K562 (cell line): ENCODE measurements around the gene HOXC12. TPM values are rescaled to one million over a fixed set of nuclear protein-coding genes. Genes with fewer than 3 reads are reported as not detected.

Source experiments
- ASH1L ChIP-seq: fragments of 450-650 bp; IDR thresholded peaks from 2 replicates; pipeline ENCODE4 v1.6.1; 2018; ENCODE audit warnings: borderline replicate concordance, mild to moderate bottlenecking, low read depth; ENCODE audit not compliant: partially characterized antibody
- BCOR ChIP-seq: fragments of 450-650 bp; IDR thresholded peaks from 2 replicates; pipeline ENCODE4 v1.6.1; 2016
- FIP1L1 ChIP-seq: fragments of 200-400 bp; formaldehyde crosslinking; IDR thresholded peaks from 2 replicates; pipeline ENCODE4 v1.6.1; 2018; ENCODE audit warnings: mild to moderate bottlenecking, low read depth, low read length; ENCODE audit not compliant: poor library complexity, severe bottlenecking
- HCFC1 ChIP-seq: IDR thresholded peaks from 2 replicates; pipeline ENCODE4 v1.6.1; 2012; ENCODE audit warnings: low read depth, low read length, improper control_type of control experiment
- HDAC8 ChIP-seq: fragments of 450-650 bp; IDR thresholded peaks from 2 replicates; pipeline ENCODE4 v1.6.1; 2016; ENCODE audit warnings: mild to moderate bottlenecking, missing genetic modification characterization, moderate library complexity, missing compliant biosample characterization
- MCM3 ChIP-seq: fragments of 450-650 bp; IDR thresholded peaks from 2 replicates; pipeline ENCODE4 v1.6.1; 2016
- PML ChIP-seq: IDR thresholded peaks from 2 replicates; pipeline ENCODE4 v1.6.1; 2012; ENCODE audit warnings: low read length, inconsistent platforms
- PTBP1 ChIP-seq: fragments of 200-400 bp; formaldehyde crosslinking; IDR thresholded peaks from 2 replicates; pipeline ENCODE4 v1.6.1; 2017; ENCODE audit warnings: low read depth, low read length
- RFX1 ChIP-seq: fragments of 450-650 bp; IDR thresholded peaks from 2 replicates; pipeline ENCODE4 v1.6.1; 2016; ENCODE audit warnings: mild to moderate bottlenecking, moderate library complexity
- SMAD3 ChIP-seq: fragments of 450-650 bp; formaldehyde crosslinking; conservative IDR thresholded peaks from 2 replicates; pipeline ENCODE4 v1.4.0; 2020; ENCODE audit warnings: mild to moderate bottlenecking
- TAF7 ChIP-seq: fragments of 450-650 bp; IDR thresholded peaks from 2 replicates; pipeline ENCODE4 v1.6.1; 2016; ENCODE audit warnings: missing genetic modification characterization, missing compliant biosample characterization
- TCF15 ChIP-seq: fragments of 250-450 bp; sonication (Bioruptor Pico); IDR thresholded peaks from 2 replicates; pipeline ENCODE4 v1.8.0; 2022; ENCODE audit warnings: moderate library complexity, mild to moderate bottlenecking, inconsistent platforms
- ZBED1 ChIP-seq: IDR thresholded peaks from 2 replicates; pipeline ENCODE4 v1.6.1; 2014
- ZBTB7A ChIP-seq: IDR thresholded peaks from 2 replicates; pipeline ENCODE4 v1.6.1; 2011; ENCODE audit warnings: low read depth, mild to moderate bottlenecking, low read length, moderate library complexity, borderline replicate concordance; ENCODE audit not compliant: control insufficient read depth
- ZC3H8 ChIP-seq: fragments of 450-650 bp; IDR thresholded peaks from 2 replicates; pipeline ENCODE4 v1.6.1; 2017
- ZNF217 ChIP-seq: sonication (generic); formaldehyde crosslinking; IDR thresholded peaks from 2 replicates; pipeline ENCODE4 v1.8.0; 2022; ENCODE audit warnings: mild to moderate bottlenecking, missing genetic modification reagents
- ZNF24 ChIP-seq: fragments of 450-650 bp; IDR thresholded peaks from 2 replicates; pipeline ENCODE4 v1.6.1; 2016
- ZNF274 ChIP-seq: IDR thresholded peaks from 2 replicates; pipeline ENCODE4 v1.6.1; 2011; ENCODE audit warnings: low read depth, mild to moderate bottlenecking, low read length, moderate library complexity, borderline replicate concordance
- ZNF444 ChIP-seq: fragments of 250-450 bp; sonication (Bioruptor Pico); IDR thresholded peaks from 2 replicates; pipeline ENCODE4 v1.4.0; 2020; ENCODE audit warnings: mild to moderate bottlenecking, moderate library complexity
- ZNF639 ChIP-seq, 2 experiments: fragments of 200-800 bp in 1 of 2; sonication (Bioruptor generic) in 1 of 2; sonication (generic) in 1 of 2; formaldehyde crosslinking in 1 of 2; IDR thresholded peaks in 1 of 2; conservative IDR thresholded peaks in 1 of 2; 2 replicates each; pipeline versions ENCODE4 v1.5.0 to v1.6.1; 2016 to 2020; ENCODE audit warnings: missing compliant biosample characterization in 1 of 2, missing genetic modification characterization in 1 of 2, missing genetic modification reagents in 1 of 2
- ZNF77 ChIP-seq: fragments of 250-450 bp; sonication (Bioruptor Pico); IDR thresholded peaks from 2 replicates; pipeline ENCODE4 v1.5.0; 2020
- polyA plus RNA-seq, 8 experiments: library from polyadenylated mRNA; depleted of rRNA in 4 of 8; stranded (reverse) in 5 of 8; unstranded in 3 of 8; fragments of >200 nt; fragmentation: Nextera tagmentation in 2 of 8; fragmentation: Illumina TruSeq in 1 of 8; extraction: Ambion mirVana in 2 of 8; extraction: Trizol in 1 of 8; gene quantifications; 2 replicates each; pipeline versions ENCODE4 v1.2.1 to v1.2.3, GENCODE V29; 2011 to 2014; ENCODE audit warnings: inconsistent platforms in 1 of 8, missing spikeins in 1 of 8
- total RNA-seq, 7 experiments: library from RNA; depleted of rRNA in 6 of 7; stranded (reverse); fragments of >200 nt in 6 of 7; fragmentation: Illumina TruSeq in 2 of 7; extraction: Trizol in 2 of 7; gene quantifications; 2 replicates each; pipeline versions ENCODE4 v1.2.1 to v1.2.3, GENCODE V29; 2011 to 2021; ENCODE audit warnings: low replicate concordance in 1 of 7
- TF ChIP-seq, protein P1 (sequence below), 3 experiments: fragments of 200-800 bp in 1 of 3; fragments of 250-450 bp in 1 of 3; fragments of 450-650 bp in 1 of 3; sonication (Bioruptor Pico) in 1 of 3; sonication (Bioruptor generic) in 1 of 3; formaldehyde crosslinking in 1 of 3; IDR thresholded peaks; 2 replicates each; pipeline versions ENCODE4 v1.6.1 to v1.8.0; 2016 to 2022; ENCODE audit warnings: mild to moderate bottlenecking in 2 of 3, missing genetic modification characterization in 2 of 3, missing compliant biosample characterization in 1 of 3, moderate library complexity in 1 of 3
- TF ChIP-seq, protein P2 (sequence below): IDR thresholded peaks from 2 replicates; pipeline ENCODE4 v1.6.1; 2012; ENCODE audit warnings: low read depth, low read length, improper control_type of control experiment, borderline replicate concordance

The HOXC12 gene
- total and polyA plus RNA-seq, 9 of the 15 experiments (the other 6 are each of a cell fraction or from before 2014, with no cell fraction given): 0.04 to 0.36 (median 0.11) TPM; not detected in 1

DNA sequence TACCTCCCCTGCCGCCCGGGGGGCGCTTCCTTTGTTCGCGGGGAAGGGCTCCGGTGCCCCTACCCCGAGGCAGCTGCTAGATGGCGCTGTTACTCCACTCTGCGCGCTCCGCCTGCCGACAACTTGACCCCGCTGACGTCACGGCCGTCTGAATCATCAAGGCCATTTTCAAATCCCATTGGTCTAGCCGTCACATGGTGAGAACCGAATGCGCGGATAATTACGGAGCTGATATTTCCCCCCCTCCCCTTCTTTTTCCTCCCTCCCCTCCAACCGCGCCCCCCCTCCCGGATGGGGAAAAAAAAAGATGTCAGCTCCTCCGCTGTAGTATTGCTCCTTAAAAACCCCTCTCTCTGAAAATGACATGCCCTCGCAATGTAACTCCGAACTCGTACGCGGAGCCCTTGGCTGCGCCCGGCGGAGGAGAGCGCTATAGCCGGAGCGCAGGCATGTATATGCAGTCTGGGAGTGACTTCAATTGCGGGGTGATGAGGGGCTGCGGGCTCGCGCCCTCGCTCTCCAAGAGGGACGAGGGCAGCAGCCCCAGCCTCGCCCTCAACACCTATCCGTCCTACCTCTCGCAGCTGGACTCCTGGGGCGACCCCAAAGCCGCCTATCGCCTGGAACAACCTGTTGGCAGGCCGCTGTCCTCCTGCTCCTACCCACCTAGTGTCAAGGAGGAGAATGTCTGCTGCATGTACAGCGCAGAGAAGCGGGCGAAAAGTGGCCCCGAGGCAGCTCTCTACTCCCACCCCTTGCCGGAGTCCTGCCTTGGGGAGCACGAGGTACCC, 30.4 kb downstream of the HOXC12 start, which contains the start of gene HOXC10 (continued):
- TF ChIP-seq ZNF274 (no peak), ZNF217 (no peak), ASH1L (no peak), ZNF444 (no peak), PML (no peak), RFX1 (no peak), TAF7 (tag) (no peak), ZNF77 (CRISPR knock-in tag) (no peak), MCM3 (no peak), FIP1L1 (no peak), HCFC1 (no peak), HDAC8 (tag) (no peak), ZC3H8 (no peak), ZNF639 (CRISPR knock-in tag; conservative IDR thresholded peaks at IDR 0.05 in 1 of 2, IDR thresholded peaks at IDR 0.05 in 1 of 2) (0 out of 4 replicates have a peak, but pooled peaks of 1 of the 2 experiments have one; percentile 29), ZNF24 (no peak), ZBED1 (no peak), BCOR (no peak), ZBTB7A (peak; percentile 91), SMAD3 (no peak), TCF15 (no peak), PTBP1 (no peak)
- TF ChIP-seq, protein P1, sequence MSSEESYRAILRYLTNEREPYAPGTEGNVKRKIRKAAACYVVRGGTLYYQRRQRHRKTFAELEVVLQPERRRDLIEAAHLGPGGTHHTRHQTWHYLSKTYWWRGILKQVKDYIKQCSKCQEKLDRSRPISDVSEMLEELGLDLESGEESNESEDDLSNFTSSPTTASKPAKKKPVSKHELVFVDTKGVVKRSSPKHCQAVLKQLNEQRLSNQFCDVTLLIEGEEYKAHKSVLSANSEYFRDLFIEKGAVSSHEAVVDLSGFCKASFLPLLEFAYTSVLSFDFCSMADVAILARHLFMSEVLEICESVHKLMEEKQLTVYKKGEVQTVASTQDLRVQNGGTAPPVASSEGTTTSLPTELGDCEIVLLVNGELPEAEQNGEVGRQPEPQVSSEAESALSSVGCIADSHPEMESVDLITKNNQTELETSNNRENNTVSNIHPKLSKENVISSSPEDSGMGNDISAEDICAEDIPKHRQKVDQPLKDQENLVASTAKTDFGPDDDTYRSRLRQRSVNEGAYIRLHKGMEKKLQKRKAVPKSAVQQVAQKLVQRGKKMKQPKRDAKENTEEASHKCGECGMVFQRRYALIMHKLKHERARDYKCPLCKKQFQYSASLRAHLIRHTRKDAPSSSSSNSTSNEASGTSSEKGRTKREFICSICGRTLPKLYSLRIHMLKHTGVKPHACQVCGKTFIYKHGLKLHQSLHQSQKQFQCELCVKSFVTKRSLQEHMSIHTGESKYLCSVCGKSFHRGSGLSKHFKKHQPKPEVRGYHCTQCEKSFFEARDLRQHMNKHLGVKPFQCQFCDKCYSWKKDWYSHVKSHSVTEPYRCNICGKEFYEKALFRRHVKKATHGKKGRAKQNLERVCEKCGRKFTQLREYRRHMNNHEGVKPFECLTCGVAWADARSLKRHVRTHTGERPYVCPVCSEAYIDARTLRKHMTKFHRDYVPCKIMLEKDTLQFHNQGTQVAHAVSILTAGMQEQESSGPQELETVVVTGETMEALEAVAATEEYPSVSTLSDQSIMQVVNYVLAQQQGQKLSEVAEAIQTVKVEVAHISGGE (CRISPR knock-in tag; IDR thresholded peaks at IDR 0.05): no peak
- TF ChIP-seq, protein P2, sequence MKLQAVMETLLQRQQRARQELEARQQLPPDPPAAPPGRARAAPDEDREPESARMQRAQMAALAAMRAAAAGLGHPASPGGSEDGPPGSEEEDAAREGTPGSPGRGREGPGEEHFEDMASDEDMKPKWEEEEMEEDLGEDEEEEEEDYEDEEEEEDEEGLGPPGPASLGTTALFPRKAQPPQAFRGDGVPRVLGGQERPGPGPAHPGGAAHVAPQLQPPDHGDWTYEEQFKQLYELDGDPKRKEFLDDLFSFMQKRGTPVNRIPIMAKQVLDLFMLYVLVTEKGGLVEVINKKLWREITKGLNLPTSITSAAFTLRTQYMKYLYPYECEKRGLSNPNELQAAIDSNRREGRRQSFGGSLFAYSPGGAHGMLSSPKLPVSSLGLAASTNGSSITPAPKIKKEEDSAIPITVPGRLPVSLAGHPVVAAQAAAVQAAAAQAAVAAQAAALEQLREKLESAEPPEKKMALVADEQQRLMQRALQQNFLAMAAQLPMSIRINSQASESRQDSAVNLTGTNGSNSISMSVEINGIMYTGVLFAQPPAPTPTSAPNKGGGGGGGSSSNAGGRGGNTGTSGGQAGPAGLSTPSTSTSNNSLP: no peak
